ENCODE measurements around the gene COPS7A.

COPS7A gene, protein sequence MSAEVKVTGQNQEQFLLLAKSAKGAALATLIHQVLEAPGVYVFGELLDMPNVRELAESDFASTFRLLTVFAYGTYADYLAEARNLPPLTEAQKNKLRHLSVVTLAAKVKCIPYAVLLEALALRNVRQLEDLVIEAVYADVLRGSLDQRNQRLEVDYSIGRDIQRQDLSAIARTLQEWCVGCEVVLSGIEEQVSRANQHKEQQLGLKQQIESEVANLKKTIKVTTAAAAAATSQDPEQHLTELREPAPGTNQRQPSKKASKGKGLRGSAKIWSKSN

DNA sequence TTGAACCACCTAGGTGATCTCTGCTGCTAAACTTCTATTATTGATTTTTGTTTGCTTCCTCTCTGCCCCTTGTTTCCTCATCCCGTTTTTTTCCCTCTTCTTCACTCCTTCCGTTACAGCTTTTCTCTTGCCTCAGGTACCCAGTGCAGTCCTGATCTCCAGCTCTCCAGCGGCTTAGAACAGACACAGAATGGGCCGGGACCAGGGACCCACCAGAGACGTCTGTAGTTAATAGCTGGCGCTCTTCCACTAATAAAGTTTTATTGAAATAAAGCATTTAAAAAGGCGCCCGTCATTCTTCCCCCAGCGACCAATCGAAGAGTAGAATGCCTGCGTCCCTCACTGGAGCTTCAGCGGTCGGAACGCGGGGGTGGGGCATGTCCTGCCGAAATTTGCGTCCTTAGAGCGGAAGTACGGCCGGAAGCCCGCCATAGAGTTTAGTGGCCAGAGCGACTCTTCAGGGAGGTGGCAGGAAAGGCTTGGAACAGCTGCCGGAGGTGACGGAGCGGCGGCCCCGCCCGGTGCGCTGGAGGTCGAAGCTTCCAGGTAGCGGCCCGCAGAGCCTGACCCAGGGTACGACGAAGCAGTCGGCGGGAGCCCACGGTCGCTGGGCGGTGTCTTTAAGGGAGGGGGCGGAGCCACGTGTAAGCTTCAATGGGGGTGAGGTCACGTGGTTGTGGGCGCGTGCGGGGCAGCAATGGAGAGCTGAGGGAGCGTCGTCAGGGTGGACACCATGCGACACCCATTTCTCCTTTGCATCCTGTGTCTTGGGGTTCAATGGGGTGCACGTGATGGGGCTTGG lies at the start of gene COPS7A:
COPS7A (plus strand) TSS at position 440 of the 802 bp plus-strand sequence. CDS start 611 bp downstream, outside the sequence.
- H3K4me3 Mint-ChIP-seq = peak within 1 kb of the TSS; percentile 94
- DNase-seq (ENCODE audit: low spot score in 2 of 2) (peak; percentile 86 to 93), ATAC-seq (ENCODE audit: low read depth) (peak; percentile 87)
- H3K36me3 Mint-ChIP-seq = peaks cover 8% of the 10 kb centered on the region
- H3K4me1 Mint-ChIP-seq = peaks cover 14% of the 10 kb centered on the region
- no peaks in the 10 kb centered on the region for H3K27me3 Mint-ChIP-seq
- H3K9me3 Mint-ChIP-seq = peaks cover 3% of the 10 kb centered on the region
- H3K27ac Mint-ChIP-seq = peak within 1 kb of the TSS; percentile 79

DNA sequence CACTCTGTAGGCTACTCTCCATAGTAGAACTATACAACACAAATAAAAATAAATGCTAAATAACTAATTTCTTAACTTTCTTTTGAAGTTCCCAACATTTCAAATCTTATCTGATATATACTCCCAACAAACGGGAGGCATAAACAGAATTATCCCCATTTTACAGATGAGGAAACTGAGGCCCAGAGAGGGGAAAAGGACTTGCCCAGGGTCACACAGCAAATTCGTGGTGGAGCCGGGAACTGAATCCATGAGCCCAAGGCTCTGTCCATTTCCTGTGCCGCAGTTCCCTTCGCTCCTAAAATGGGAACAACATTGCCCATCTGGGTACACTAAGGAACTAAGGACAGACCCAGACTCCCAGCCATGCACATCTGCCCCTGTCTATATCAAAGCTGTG lies 46.9 kb upstream of the COPS7A start:
- ATAC-seq (ENCODE audit: low read depth) (no peak), DNase-seq (ENCODE audit: low spot score in 2 of 2) (no peak)
- H3K36me3 Mint-ChIP-seq = peaks cover 34% of the 10 kb centered on the region
- H3K9me3 Mint-ChIP-seq = no peaks in the 10 kb centered on the region
- H3K27me3 Mint-ChIP-seq = no peaks in the 10 kb centered on the region
- H3K27ac Mint-ChIP-seq = no peak overlapping the region
- H3K4me3 Mint-ChIP-seq = no peak overlapping the region
- H3K4me1 Mint-ChIP-seq = peaks cover 6% of the 10 kb centered on the region

DNA sequence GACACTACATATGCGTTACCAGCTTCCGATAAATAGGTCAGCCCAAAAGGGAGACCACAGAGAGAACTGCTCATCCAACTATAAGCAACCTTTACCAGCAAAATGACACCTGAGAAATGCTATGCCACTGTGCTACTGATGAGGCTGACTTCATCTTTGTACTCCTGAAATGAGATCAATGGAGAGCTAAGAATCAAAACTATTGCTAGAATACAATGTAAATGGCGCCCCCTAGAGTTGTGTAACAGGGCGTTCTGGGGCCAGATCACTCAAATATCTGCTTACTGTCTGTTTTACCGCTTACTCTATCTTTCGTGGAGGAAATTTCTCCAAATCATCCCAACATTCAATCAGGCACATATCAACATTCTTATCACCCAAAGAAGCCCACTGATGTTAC lies 39.2 kb upstream of the COPS7A start:
- Mint-ChIP-seq H3K4me1 (peaks cover 40% of the 10 kb centered on the region), H3K36me3 (peaks cover 13% of the 10 kb centered on the region), H3K4me3 (no peak overlapping the region), H3K27me3 (no peaks in the 10 kb centered on the region), H3K27ac (no peak overlapping the region), H3K9me3 (no peaks in the 10 kb centered on the region)
- DNase-seq (ENCODE audit: low spot score in 2 of 2) (peak in 1 of 2 donors; percentile 52), ATAC-seq (ENCODE audit: low read depth) (no peak)

DNA sequence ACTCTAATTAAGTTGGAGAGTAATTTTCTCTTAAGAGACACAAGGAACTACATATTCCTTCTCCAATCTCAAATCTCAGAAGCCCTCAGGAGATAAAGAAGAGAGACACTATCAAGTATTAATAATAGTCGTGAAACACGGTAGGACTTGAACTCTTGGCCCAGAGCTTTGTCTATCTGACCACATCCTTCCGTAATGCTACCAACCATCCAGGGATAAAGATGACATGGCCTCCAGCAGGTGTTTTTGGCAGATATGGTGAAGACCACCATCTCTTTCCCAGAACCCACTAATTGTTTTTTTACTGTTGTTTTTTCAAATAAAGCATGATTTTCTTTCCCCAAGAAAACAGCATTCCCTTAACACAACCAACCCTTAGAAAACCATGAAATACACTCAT lies 38.0 kb upstream of the COPS7A start:
- no peak overlapping the region for H3K27ac Mint-ChIP-seq
- ATAC-seq (ENCODE audit: low read depth) = no peak
- H3K9me3 Mint-ChIP-seq = no peaks in the 10 kb centered on the region
- H3K27me3 Mint-ChIP-seq = no peaks in the 10 kb centered on the region
- peaks cover 13% of the 10 kb centered on the region for H3K36me3 Mint-ChIP-seq
- no peak overlapping the region for H3K4me3 Mint-ChIP-seq
- peaks cover 46% of the 10 kb centered on the region for H3K4me1 Mint-ChIP-seq
- DNase-seq (ENCODE audit: low spot score in 2 of 2) = no peak

DNA sequence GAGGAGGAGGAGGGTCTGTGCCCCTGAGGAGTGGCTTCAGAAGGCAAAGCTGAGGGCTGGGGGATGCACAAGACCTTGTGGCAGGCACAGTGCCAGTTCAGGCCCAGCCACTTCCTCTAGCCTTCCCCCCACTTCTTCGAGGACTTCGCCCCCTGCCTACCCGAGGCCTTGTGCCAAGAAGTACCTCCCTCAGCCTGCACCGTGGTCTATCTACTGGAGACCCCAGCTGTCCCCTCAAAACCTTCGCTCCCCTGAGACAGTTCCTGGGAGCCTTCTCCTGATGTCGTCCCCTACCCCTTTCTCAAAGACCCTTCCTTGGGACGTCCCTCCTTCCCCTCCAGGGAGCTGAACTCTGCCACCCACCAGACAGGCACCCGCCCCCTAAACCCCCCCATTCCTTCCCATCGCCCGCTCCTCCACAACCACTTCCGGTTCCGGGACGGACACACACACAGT lies 35.3 kb upstream of the COPS7A start:
- peak overlapping the region; percentile 93 for H3K4me3 Mint-ChIP-seq
- DNase-seq (ENCODE audit: low spot score in 2 of 2) = peak; percentile 26 to 49
- peaks cover 38% of the 10 kb centered on the region for H3K4me1 Mint-ChIP-seq
- H3K9me3 Mint-ChIP-seq = no peaks in the 10 kb centered on the region
- no peak for ATAC-seq (ENCODE audit: low read depth)
- H3K27ac Mint-ChIP-seq = peak overlapping the region; percentile 94
- peaks cover 8% of the 10 kb centered on the region for H3K36me3 Mint-ChIP-seq
- no peaks in the 10 kb centered on the region for H3K27me3 Mint-ChIP-seq

DNA sequence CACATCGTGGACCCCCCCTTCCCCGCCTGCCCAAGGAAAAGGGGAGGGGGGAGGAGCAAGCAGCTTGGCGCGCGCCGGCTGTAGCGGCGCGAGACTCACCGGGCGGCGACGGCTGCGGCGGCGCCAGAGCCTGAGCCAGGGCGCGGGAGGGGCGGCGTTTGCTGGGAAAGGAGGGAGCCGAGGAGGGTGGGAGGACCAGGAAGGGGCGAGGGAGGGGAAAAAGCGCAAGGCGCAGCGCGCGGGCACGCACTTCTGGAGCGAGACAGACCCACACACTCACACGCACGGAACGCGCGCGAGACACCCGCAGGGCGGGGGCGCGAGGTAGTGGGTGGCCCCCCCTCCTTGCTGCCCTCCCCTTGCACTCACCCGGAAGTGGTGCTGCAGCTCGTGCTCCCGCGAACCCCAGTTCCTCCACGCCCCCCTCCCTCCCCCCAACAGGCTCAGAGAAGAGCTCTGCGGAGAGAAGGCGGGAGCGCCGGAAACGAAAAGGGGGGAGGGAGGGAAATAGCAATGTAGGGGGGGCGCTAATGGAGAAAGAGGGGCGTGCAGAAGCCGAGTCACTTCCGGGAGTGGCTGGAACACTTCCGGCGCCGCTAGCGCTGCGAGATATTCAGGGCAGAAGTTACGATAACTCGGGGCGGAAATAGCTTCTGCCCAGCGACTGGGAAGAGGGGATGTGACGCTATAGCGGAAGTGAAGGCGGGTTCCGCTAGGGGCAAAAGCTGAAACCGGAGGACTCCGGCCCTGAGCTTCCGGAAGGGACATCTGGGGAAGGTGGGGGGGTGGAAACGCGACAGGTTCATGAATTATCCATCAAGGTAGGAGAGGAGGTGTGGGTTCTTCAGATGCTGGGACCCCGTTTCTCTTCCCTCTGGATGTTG lies 34.6 kb upstream of the COPS7A start, which contains the start of gene ZNF384:
ZNF384 (minus strand) TSS at position 377 of the 884 bp plus-strand sequence. CDS start 9,855 bp downstream, outside the sequence.
- DNase-seq (ENCODE audit: low spot score in 2 of 2) (peak; percentile 83 to 91), ATAC-seq (ENCODE audit: low read depth) (peak; percentile 83)
- H3K9me3 Mint-ChIP-seq = no peaks in the 10 kb centered on the region
- H3K36me3 Mint-ChIP-seq = peaks cover 8% of the 10 kb centered on the region
- H3K27me3 Mint-ChIP-seq = no peaks in the 10 kb centered on the region
- H3K4me1 Mint-ChIP-seq = peaks cover 38% of the 10 kb centered on the region
- peak within 1 kb of the TSS; percentile 94 for H3K27ac Mint-ChIP-seq
- H3K4me3 Mint-ChIP-seq = peak within 1 kb of the TSS; percentile 93

DNA sequence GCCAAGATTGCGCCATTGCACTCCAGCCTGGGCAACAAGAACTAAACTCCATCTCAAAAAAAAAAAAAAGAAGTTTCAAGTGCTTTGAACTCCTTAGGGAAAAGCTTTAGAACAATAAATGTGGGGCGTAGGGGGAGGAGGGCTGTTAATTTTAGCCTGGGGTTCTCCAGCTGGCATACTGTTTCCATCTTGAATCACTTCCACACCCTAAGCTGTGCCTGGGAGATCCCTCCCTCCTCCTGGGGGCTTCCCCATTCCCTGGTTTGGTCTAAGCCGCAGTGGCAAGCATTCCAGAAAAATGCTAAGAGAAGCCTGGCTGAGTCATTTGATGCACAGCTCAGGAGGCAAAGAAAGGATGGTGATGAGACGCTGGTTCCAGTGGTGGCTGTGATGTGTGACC lies 32.4 kb upstream of the COPS7A start:
- DNase-seq (ENCODE audit: low spot score in 2 of 2) = no peak

DNA sequence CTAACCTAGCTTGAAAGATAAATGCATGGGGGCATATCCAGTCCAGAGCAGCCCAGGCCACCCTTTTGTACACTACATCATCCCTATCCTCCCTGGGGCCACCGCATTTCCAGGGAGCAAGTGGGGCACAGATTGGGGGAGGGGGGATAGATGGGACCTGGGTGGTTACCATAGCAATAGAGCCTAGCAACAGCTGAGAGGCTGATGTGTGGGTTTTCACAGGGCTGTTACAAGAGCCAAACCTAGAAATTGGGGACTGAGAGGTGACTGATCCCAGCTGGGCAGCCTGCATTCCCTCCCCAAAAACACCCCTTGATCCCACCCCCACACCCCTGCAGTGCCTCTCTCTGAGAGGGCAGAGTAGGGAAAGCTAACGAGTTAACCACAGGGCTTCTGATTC lies 31.0 kb upstream of the COPS7A start:
- H3K4me3 Mint-ChIP-seq = no peak overlapping the region
- peaks cover 39% of the 10 kb centered on the region for H3K4me1 Mint-ChIP-seq
- no peak overlapping the region for H3K27ac Mint-ChIP-seq
- H3K9me3 Mint-ChIP-seq = no peaks in the 10 kb centered on the region
- ATAC-seq (ENCODE audit: low read depth) (no peak), DNase-seq (ENCODE audit: low spot score in 2 of 2) (no peak)
- no peaks in the 10 kb centered on the region for H3K27me3 Mint-ChIP-seq
- peaks cover 1% of the 10 kb centered on the region for H3K36me3 Mint-ChIP-seq

More for the DNA sequence above, 32.4 kb upstream of the COPS7A start:
- Mint-ChIP-seq H3K4me1 (peaks cover 43% of the 10 kb centered on the region), H3K4me3 (no peak overlapping the region), H3K9me3 (no peaks in the 10 kb centered on the region), H3K27ac (no peak overlapping the region), H3K27me3 (no peaks in the 10 kb centered on the region), H3K36me3 (peaks cover 6% of the 10 kb centered on the region)
- ATAC-seq (ENCODE audit: low read depth) = no peak

DNA sequence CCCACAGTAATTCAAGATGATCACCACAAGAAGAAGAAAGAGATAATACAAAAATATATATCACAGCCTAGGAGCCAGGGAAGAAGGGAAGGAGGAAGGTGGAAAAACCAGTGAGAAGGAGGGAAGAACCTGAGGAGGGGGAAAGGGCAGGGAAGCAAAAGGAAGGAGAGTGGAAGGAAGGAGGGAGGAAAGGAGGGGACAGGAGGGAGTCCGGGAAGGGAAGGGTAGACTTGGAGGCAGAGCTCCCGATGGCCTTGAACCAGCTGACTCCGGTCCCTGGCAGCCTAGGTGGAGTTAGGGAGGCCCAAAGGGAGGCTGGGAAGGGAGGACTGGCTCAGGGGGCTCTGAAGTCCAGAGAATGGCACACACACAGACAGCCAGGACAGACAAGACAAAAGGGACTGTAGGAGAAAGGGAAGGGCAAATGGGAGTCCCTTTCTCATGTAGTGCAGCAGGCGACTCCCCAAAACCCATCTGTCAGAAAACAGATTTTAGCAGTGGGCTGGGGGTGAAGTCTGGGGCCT lies 30.0 kb upstream of the COPS7A start:
- Mint-ChIP-seq H3K9me3 (no peaks in the 10 kb centered on the region), H3K27me3 (peaks cover 3% of the 10 kb centered on the region), H3K27ac (no peak overlapping the region), H3K4me1 (peaks cover 33% of the 10 kb centered on the region), H3K36me3 (peaks cover 1% of the 10 kb centered on the region), H3K4me3 (no peak overlapping the region)
- ATAC-seq (ENCODE audit: low read depth) (no peak), DNase-seq (ENCODE audit: low spot score in 2 of 2) (no peak)

DNA sequence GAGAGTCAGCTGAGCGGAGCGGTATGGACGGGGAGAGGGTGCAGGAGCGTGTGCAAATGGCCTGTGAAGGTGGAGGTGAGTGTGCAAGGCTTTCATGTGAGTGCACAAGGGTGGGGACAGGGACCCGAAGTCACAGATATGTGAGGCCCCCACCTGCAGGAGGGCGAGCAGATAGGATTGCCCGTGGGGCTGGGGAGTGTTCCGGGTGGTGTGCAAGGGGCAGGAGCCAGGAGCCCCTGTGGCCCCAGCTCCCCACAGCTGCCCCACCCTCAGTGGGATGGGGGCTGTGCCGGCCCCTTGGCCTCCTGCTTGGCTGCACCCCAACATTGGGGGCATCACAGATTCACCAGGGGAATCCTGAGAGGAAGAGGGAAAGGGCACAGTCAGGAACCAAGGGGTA lies 29.1 kb upstream of the COPS7A start:
- no peak overlapping the region for H3K27ac Mint-ChIP-seq
- no peak overlapping the region for H3K4me3 Mint-ChIP-seq

DNA sequence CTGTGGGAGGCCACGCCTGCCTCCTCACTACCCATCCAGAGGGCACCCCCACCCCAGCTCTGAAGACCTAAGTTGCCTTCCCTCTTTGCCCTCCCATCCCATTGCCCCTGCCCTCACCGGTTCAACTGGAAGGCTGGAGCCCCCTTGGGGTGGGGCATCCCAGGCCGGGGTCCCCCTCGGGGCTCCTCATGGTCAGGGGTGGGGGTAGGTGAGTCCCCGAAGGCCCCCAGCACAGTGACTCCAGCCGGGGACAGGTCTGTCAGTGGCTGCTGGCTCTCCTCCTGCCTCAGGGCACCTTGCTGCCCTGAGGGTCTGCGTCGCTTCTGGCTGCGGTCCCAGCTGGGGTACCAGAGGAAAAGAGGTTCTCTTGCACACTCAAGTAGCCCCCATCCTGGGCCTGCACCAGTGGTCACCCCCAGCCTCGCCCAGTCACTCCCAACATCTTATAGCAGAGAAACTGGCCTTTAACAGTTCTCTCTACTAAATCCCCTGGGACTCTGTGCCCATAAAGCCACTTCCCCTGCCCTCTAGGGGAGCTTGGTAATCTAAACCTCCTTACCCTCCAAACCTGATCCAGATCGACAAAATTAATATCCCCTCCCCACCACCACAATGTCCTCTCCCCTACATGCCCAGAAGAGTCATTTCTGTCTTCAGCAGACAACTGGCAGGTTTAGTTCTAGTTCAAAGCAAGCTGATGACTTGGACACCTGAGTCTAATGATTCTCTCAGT lies 28.4 kb upstream of the COPS7A start:
- H3K27me3 Mint-ChIP-seq = peaks cover 9% of the 10 kb centered on the region
- peaks cover 35% of the 10 kb centered on the region for H3K4me1 Mint-ChIP-seq
- H3K36me3 Mint-ChIP-seq = peaks cover 3% of the 10 kb centered on the region
- DNase-seq (ENCODE audit: low spot score in 2 of 2) (no peak), ATAC-seq (ENCODE audit: low read depth) (no peak)
- no peaks in the 10 kb centered on the region for H3K9me3 Mint-ChIP-seq
- H3K4me3 Mint-ChIP-seq = no peak overlapping the region
- no peak overlapping the region for H3K27ac Mint-ChIP-seq

More for the DNA sequence above, 29.1 kb upstream of the COPS7A start:
- ATAC-seq (ENCODE audit: low read depth) (no peak), DNase-seq (ENCODE audit: low spot score in 2 of 2) (no peak)
- H3K4me1 Mint-ChIP-seq = peaks cover 39% of the 10 kb centered on the region
- H3K36me3 Mint-ChIP-seq = peaks cover 3% of the 10 kb centered on the region
- H3K27me3 Mint-ChIP-seq = peaks cover 9% of the 10 kb centered on the region
- H3K9me3 Mint-ChIP-seq = no peaks in the 10 kb centered on the region

DNA sequence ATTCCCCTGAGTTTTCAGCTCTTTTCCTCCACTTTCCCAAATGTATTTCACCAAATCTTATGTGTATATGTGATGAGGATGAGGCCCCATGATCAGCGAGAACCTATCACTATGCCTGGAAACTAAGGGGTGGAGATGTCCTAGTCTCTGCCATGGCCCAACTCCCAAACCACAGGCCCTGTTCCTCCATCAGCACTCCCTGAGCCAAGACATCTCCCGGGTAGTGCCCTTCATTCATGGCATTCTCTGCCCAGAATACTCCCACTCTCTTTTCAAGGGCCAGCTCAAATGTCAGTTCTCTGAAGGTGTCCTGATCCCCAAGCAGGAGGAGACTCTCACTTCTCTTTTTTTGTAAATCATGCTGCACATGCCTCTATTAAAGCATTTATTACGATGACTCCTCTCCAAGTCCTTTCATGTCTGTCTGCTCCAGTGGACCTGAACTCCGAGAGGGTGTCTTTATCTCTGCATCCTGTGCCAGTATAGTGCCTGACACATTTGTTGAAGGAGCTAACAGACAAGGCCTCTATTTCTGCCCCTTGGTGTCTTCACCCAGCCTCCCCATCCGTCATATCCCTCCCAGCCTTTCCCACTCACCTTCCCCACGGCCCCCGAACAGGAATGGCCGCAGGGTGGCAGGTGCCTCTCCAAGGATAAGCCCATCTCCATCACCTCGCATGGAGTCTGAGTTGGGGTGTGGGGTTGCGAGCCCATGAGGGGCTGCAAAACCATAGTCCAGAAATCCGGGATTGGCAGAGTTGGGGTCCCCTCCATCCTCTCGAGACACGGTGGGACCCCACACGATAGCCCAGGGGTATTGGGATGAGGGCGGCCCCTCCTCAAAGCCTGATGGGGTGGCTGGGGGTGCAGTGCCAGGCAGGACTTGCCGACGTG lies 26.9 kb upstream of the COPS7A start:
- H3K9me3 Mint-ChIP-seq = no peaks in the 10 kb centered on the region

More for the DNA sequence above, 26.9 kb upstream of the COPS7A start:
- Mint-ChIP-seq H3K27ac (peak overlapping the region; percentile 15), H3K4me3 (no peak overlapping the region), H3K27me3 (peaks cover 15% of the 10 kb centered on the region), H3K4me1 (peaks cover 41% of the 10 kb centered on the region), H3K36me3 (peaks cover 3% of the 10 kb centered on the region)
- ATAC-seq (ENCODE audit: low read depth) (peak; percentile 91), DNase-seq (ENCODE audit: low spot score in 2 of 2) (peak; percentile 39 to 56)

All from memory B cell (primary cell).